Measurements from ENCODE around the gene LEO1.

DNA sequence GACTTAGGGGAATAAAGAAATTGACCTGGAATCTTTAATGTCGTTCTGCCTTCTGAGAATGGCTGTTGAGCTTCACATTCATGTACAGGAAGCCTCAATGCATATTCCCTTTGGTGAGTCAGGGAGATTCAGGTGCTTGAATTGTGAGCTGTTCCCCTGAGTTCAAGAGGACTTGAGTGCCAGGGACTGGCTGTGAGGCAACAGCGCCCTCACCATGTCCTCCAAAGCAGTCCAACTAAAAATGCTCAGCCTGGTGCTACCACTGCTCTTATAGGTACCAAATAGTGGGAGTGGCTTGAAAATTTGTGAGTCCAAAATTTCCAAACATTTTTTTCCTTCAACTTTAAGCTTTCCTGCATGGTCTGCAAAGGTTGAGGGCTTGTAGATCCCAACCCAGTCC, 54.1 kb downstream of the LEO1 start:
- TF ChIP-seq EP300 (IDR thresholded peaks at IDR 0.05) (no peak), POLR2A (IDR thresholded peaks at IDR 0.05) (no peak), POLR2AphosphoS5 (IDR thresholded peaks at IDR 0.05) (no peak)
- TF ChIP-seq, protein P1, sequence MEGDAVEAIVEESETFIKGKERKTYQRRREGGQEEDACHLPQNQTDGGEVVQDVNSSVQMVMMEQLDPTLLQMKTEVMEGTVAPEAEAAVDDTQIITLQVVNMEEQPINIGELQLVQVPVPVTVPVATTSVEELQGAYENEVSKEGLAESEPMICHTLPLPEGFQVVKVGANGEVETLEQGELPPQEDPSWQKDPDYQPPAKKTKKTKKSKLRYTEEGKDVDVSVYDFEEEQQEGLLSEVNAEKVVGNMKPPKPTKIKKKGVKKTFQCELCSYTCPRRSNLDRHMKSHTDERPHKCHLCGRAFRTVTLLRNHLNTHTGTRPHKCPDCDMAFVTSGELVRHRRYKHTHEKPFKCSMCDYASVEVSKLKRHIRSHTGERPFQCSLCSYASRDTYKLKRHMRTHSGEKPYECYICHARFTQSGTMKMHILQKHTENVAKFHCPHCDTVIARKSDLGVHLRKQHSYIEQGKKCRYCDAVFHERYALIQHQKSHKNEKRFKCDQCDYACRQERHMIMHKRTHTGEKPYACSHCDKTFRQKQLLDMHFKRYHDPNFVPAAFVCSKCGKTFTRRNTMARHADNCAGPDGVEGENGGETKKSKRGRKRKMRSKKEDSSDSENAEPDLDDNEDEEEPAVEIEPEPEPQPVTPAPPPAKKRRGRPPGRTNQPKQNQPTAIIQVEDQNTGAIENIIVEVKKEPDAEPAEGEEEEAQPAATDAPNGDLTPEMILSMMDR (IDR thresholded peaks at IDR 0.05) = no peak

Measured in stomach (tissue), 4 donors.